HCT116 (cell line): ENCODE results near the gene TUBA4B. TPM values are rescaled to one million over a fixed set of nuclear protein-coding genes. Genes with fewer than 3 reads are reported as not detected.

Source experiments
- ATAC-seq: fragments of 200-7000 bp; cut with Tn5 transposase; 2 replicates; pipeline ENCODE4 v1.9.1; 2020; ENCODE audit warnings: mild to moderate bottlenecking, moderate library complexity
- BruUV-seq: library from RNA; stranded (reverse); fragments of 400-500 nt; replicated peaks from 2 replicates; lab custom pipeline; 2021; lab: Mats Ljungman, UMichigan
- CTCF ChIA-PET: fragments of 300-600 bp; sonication (Branson Sonifier 250); formaldehyde crosslinking; loops from one replicate; lab custom pipeline; 2021; ENCODE audit warnings: antibody characterized with exemption; lab: Charles Lee
- POLR2A ChIA-PET: fragments of 300-600, 350-600 bp; sonication (Branson Sonifier 250); formaldehyde crosslinking; loops from one replicate; lab custom pipeline; 2021; ENCODE audit warnings: antibody characterized with exemption; lab: Charles Lee
- RAD21 ChIA-PET, 2 experiments: fragments of 300-600 bp; sonication (Branson Sonifier 250); formaldehyde crosslinking; loops; one replicate each; lab custom pipeline; 2023; ENCODE audit warnings: low total read pairs in 2 of 2; ENCODE audit not compliant: uncharacterized antibody in 2 of 2, unreplicated experiment in 2 of 2, low non-redundant PET in 1 of 2; lab: Charles Lee
- DNase-seq: peaks from one replicate; pipeline ENCODE4 v3.0.0-alpha.2; 2010; ENCODE audit warnings: low read depth, low spot score
- H2AFZ ChIP-seq: fragments of 200-600 bp; shearing (Covaris generic), sonication (generic); 2 replicates; pipeline ENCODE4 v1.6.1; 2017; ENCODE audit warnings: low read depth, mixed run types, mixed read lengths, antibody characterized with exemption, low read length; ENCODE audit not compliant: poor library complexity, severe bottlenecking
- H3K27ac ChIP-seq: 2 replicates; pipeline ENCODE4 v1.5.1; 2012; ENCODE audit warnings: low read depth, low read length
- H3K27me3 ChIP-seq: fragments of 200-600 bp; sonication (generic); 2 replicates; pipeline ENCODE4 v1.6.1; 2016; ENCODE audit warnings: mixed run types, low read length, mixed read lengths; ENCODE audit not compliant: insufficient read depth
- H3K36me3 ChIP-seq, 2 experiments: fragments of 200-500 bp in 1 of 2; fragments of 200-600 bp in 1 of 2; sonication (Bioruptor generic) in 1 of 2; sonication (generic) in 1 of 2; 2 replicates each; pipeline versions ENCODE4 v1.5.1 to v1.6.1; 2014 to 2016; ENCODE audit warnings: low read length in 2 of 2, inconsistent platforms in 1 of 2, mixed read lengths in 1 of 2, mixed run types in 1 of 2; ENCODE audit not compliant: insufficient read depth in 2 of 2, control insufficient read depth in 1 of 2
- H3K4me1 ChIP-seq, 2 experiments: fragments of 200-600 bp in 1 of 2; sonication (generic) in 1 of 2; 2 replicates each; pipeline versions ENCODE4 v1.5.1 to v1.6.1; 2012 to 2017; ENCODE audit warnings: low read length in 2 of 2, inconsistent platforms in 1 of 2, mild to moderate bottlenecking in 1 of 2, mixed read lengths in 1 of 2, mixed run types in 1 of 2, moderate library complexity in 1 of 2; ENCODE audit not compliant: insufficient read depth in 2 of 2, control insufficient read depth in 1 of 2
- H3K4me2 ChIP-seq: fragments of 200-600 bp; sonication (generic); 2 replicates; pipeline ENCODE4 v1.6.1; 2017; ENCODE audit warnings: mixed run types, low read length, mixed read lengths
- H3K4me3 ChIP-seq, 2 experiments: fragments of 200-600 bp in 1 of 2; sonication (generic) in 1 of 2; replicated peaks in 1 of 2; 2 replicates each; pipeline ENCODE4 v1.5.1; 2011 to 2016; ENCODE audit warnings: low read length in 2 of 2, control low read depth in 1 of 2, low read depth in 1 of 2, mild to moderate bottlenecking in 1 of 2, mixed read lengths in 1 of 2, mixed run types in 1 of 2
- H3K79me2 ChIP-seq: fragments of 200-600 bp; sonication (generic); 2 replicates; pipeline ENCODE4 v1.6.1; 2017; ENCODE audit warnings: mild to moderate bottlenecking, mixed run types, low read length, moderate library complexity, mixed read lengths; ENCODE audit not compliant: insufficient read depth
- H3K9ac ChIP-seq: fragments of 200-600 bp; sonication (generic); 2 replicates; pipeline ENCODE4 v1.6.1; 2016; ENCODE audit warnings: low read length, mixed read lengths
- H3K9me2 ChIP-seq: fragments of 200-600 bp; sonication (generic), shearing (Covaris generic); 2 replicates; pipeline ENCODE4 v1.6.1; 2017; ENCODE audit warnings: mixed run types, mild to moderate bottlenecking, moderate library complexity; ENCODE audit not compliant: insufficient read depth
- H3K9me3 ChIP-seq, 2 experiments: fragments of 200-500 bp in 1 of 2; fragments of 200-600 bp in 1 of 2; sonication (Bioruptor generic) in 1 of 2; sonication (generic) in 1 of 2; 2 replicates each; pipeline ENCODE4 v1.6.1; 2014 to 2017; ENCODE audit warnings: low read length in 2 of 2, mixed read lengths in 2 of 2, inconsistent platforms in 1 of 2, low read depth in 1 of 2, mild to moderate bottlenecking in 1 of 2, mixed run types in 1 of 2, moderate library complexity in 1 of 2; ENCODE audit not compliant: control insufficient read depth in 1 of 2, insufficient read depth in 1 of 2
- H4K20me1 ChIP-seq: fragments of 200-600 bp; sonication (generic), shearing (Covaris generic); 2 replicates; pipeline ENCODE4 v1.6.1; 2017; ENCODE audit warnings: mixed run types, mild to moderate bottlenecking, moderate library complexity; ENCODE audit not compliant: insufficient read depth
- CBX3 ChIP-seq: IDR thresholded peaks from 2 replicates; pipeline ENCODE4 v1.6.1; 2012; ENCODE audit warnings: low read depth
- ELF1 ChIP-seq: IDR thresholded peaks from 2 replicates; pipeline ENCODE4 v1.6.1; 2012; ENCODE audit warnings: low read depth, borderline replicate concordance
- EZH2 ChIP-seq: fragments of 200-600 bp; sonication (generic); IDR thresholded peaks from 2 replicates; pipeline ENCODE4 v1.6.1; 2017; ENCODE audit warnings: antibody characterized with exemption, mixed run types
- MAX ChIP-seq: IDR thresholded peaks from 2 replicates; pipeline ENCODE4 v1.6.1; 2012
- POLR2A ChIP-seq: IDR thresholded peaks from 2 replicates; pipeline ENCODE4 v1.7.0; 2011; ENCODE audit warnings: borderline replicate concordance; ENCODE audit not compliant: insufficient read depth, insufficient read length; ENCODE audit errors: extremely low read depth
- SIN3A ChIP-seq: IDR thresholded peaks from 2 replicates; pipeline ENCODE4 v1.6.1; 2012; ENCODE audit warnings: low read depth
- SRF ChIP-seq: IDR thresholded peaks from 2 replicates; pipeline ENCODE4 v1.6.1; 2012; ENCODE audit warnings: low read depth
- TCF7L2 ChIP-seq: IDR thresholded peaks from 2 replicates; pipeline ENCODE4 v1.7.0; 2011; ENCODE audit warnings: borderline replicate concordance, inconsistent platforms; ENCODE audit not compliant: insufficient read depth, insufficient read length; ENCODE audit errors: extremely low read depth
- YY1 ChIP-seq: IDR thresholded peaks from 2 replicates; pipeline ENCODE4 v1.6.1; 2011; ENCODE audit warnings: low read length, low read depth, moderate library complexity, mild to moderate bottlenecking; ENCODE audit not compliant: insufficient replicate concordance; ENCODE audit errors: extremely low read depth
- ZFX ChIP-seq: fragments of 450-650 bp; IDR thresholded peaks from 2 replicates; pipeline ENCODE4 v1.6.1; 2017
- intact Hi-C: fragments of 100-400 bp; cut with micrococcal nuclease; formaldehyde crosslinking; loops from 2 replicates; pipeline ENCODE4 v1.10.0; 2022
- total RNA-seq: library from RNA; stranded (reverse); gene quantifications from one replicate; pipeline ENCODE4 v1.2.1, GENCODE V29; 2021; ENCODE audit not compliant: unreplicated experiment

The TUBA4B gene
- total RNA-seq, 1 experiment from 2014 or later = not detected

DNA sequence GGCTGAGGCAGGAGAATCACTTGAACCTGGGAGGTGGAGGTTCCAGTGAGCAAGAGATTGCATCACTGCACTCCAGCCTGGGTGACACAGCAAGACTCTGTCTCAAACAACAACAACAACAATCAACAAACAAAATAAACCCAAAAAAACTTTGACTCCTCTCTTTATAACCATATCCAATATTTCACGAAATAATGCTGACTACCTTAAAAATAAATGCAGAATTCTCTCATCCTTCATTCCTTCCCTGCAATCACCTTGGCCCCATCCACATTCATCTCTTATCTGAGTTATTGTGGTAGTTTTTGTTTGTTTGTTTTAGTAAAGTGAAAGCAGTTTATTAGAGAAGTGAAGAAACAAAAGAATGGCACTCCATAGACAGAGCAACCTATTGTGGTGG is 53.0 kb downstream of the TUBA4B start:
- intact Hi-C loops = loop anchor here (5.0 kb wide), 1 partner anchor 259 kb away; no protein-coding TSS in a partner anchor
- Histone ChIP-seq H2AFZ (no peak overlapping the region), H3K9ac (no peak overlapping the region), H3K27me3 (peaks cover 61% of the 10 kb centered on the region), H3K4me3 (no peak overlapping the region), H3K9me2 (no peaks in the 10 kb centered on the region), H3K9me3 (no peaks in the 10 kb centered on the region), H4K20me1 (no peaks in the 10 kb centered on the region), H3K4me2 (no peak overlapping the region), H3K79me2 (no peaks in the 10 kb centered on the region), H3K4me1 (peaks cover 0 to 12% of the 10 kb centered on the region in 2 experiments; a peak in 2 of 4 replicates), H3K36me3 (no peaks in the 10 kb centered on the region), H3K27ac (no peak overlapping the region)
- ChIA-PET POLR2A (no interaction called here), RAD21 (no interaction called here), CTCF (no interaction called here)
- ATAC-seq = no peak
- BruUV-seq = no TSS peak
- no peak for DNase-seq
- no peak for TF ChIP-seq MAX
- TF ChIP-seq EZH2 = no peak
- TF ChIP-seq SRF = no peak
- TF ChIP-seq TCF7L2 = no peak
- no peak for TF ChIP-seq CBX3
- no peak for TF ChIP-seq ZFX
- TF ChIP-seq POLR2A = no peak
- TF ChIP-seq YY1 = no peak
- TF ChIP-seq SIN3A = no peak
- TF ChIP-seq ELF1 = no peak
